Testis (tissue), 2 donors: ENCODE data around the gene GUCY2D.

Source experiments
- POLR2A ChIP-seq: fragments of 450-650 bp; IDR thresholded peaks from one replicate; pipeline ENCODE4 v1.6.1; 2017; ENCODE audit warnings: antibody characterized with exemption, mild to moderate bottlenecking, moderate library complexity
- TF ChIP-seq, protein P1 (sequence below), 3 experiments: fragments of 450-650 bp in 2 of 3; fragments of 200-600 bp in 1 of 3; sonication (generic) in 1 of 3; IDR thresholded peaks; one replicate each; pipeline ENCODE4 v1.5.1; 2016 to 2019; ENCODE audit warnings: antibody characterized with exemption in 3 of 3, mild to moderate bottlenecking in 2 of 3, moderate library complexity in 1 of 3

- TF ChIP-seq, protein P1, sequence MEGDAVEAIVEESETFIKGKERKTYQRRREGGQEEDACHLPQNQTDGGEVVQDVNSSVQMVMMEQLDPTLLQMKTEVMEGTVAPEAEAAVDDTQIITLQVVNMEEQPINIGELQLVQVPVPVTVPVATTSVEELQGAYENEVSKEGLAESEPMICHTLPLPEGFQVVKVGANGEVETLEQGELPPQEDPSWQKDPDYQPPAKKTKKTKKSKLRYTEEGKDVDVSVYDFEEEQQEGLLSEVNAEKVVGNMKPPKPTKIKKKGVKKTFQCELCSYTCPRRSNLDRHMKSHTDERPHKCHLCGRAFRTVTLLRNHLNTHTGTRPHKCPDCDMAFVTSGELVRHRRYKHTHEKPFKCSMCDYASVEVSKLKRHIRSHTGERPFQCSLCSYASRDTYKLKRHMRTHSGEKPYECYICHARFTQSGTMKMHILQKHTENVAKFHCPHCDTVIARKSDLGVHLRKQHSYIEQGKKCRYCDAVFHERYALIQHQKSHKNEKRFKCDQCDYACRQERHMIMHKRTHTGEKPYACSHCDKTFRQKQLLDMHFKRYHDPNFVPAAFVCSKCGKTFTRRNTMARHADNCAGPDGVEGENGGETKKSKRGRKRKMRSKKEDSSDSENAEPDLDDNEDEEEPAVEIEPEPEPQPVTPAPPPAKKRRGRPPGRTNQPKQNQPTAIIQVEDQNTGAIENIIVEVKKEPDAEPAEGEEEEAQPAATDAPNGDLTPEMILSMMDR (IDR thresholded peaks at IDR 0.05): no peak
- TF ChIP-seq POLR2A: no peak
These were observed 25.4 kb upstream of the GUCY2D start for GRCh38 chr17:7977039-7977438.
